GM23338 (cell line): ENCODE data around the gene MFAP5. TPM values are rescaled to one million over a fixed set of nuclear protein-coding genes. Genes with fewer than 3 reads are reported as not detected.

Source experiments
- ATAC-seq: fragments of 200-7000 bp; cut with Tn5 transposase; 3 replicates; pipeline ENCODE4 v1.9.1; 2020
- DNase-seq: peaks from one replicate; pipeline ENCODE4 v3.0.0-alpha.2; 2015; ENCODE audit warnings: low spot score
- H2AFZ ChIP-seq: fragments of 200-600 bp; sonication (generic); 2 replicates; pipeline ENCODE4 v1.8.0; 2016; ENCODE audit warnings: antibody characterized with exemption, mild to moderate bottlenecking, moderate library complexity
- H3F3A ChIP-seq: fragments of 200-600 bp; sonication (generic); replicated peaks from 2 replicates; pipeline ENCODE4 v1.8.0; 2017; ENCODE audit warnings: antibody characterized with exemption, mixed run types, low read depth
- H3K27ac ChIP-seq: fragments of 200-600 bp; sonication (generic); 2 replicates; pipeline ENCODE4 v1.6.1; 2016; ENCODE audit warnings: low read depth
- H3K27me3 ChIP-seq: fragments of 200-600 bp; sonication (generic); 2 replicates; pipeline ENCODE4 v1.8.0; 2016; ENCODE audit warnings: mild to moderate bottlenecking, mixed run types, moderate library complexity; ENCODE audit not compliant: insufficient read depth
- H3K36me3 ChIP-seq: fragments of 200-600 bp; sonication (generic); 2 replicates; pipeline ENCODE4 v1.8.0; 2016; ENCODE audit warnings: mild to moderate bottlenecking; ENCODE audit not compliant: insufficient read depth
- H3K4me1 ChIP-seq: fragments of 200-600 bp; sonication (generic); 2 replicates; pipeline ENCODE4 v1.8.0; 2016; ENCODE audit warnings: mild to moderate bottlenecking, moderate library complexity; ENCODE audit not compliant: insufficient read depth
- H3K4me2 ChIP-seq: fragments of 200-600 bp; sonication (generic); 2 replicates; pipeline ENCODE4 v1.7.1; 2017; ENCODE audit warnings: mixed run types
- H3K4me3 ChIP-seq: fragments of 200-600 bp; sonication (generic); 2 replicates; pipeline ENCODE4 v1.6.1; 2016; ENCODE audit warnings: mixed run types
- H3K79me2 ChIP-seq: fragments of 200-600 bp; sonication (generic); replicated peaks from 2 replicates; pipeline ENCODE4 v1.8.0; 2017; ENCODE audit warnings: mild to moderate bottlenecking; ENCODE audit not compliant: insufficient read depth
- H3K9me2 ChIP-seq: fragments of 200-600 bp; sonication (generic); 2 replicates; pipeline ENCODE4 v1.8.0; 2017; ENCODE audit not compliant: insufficient read depth
- H4K20me1 ChIP-seq: fragments of 200-600 bp; sonication (generic); replicated peaks from 2 replicates; pipeline ENCODE4 v1.8.0; 2017; ENCODE audit warnings: mild to moderate bottlenecking; ENCODE audit not compliant: insufficient read depth
- H3K27ac Mint-ChIP-seq: 2 replicates; pipeline ENCODE4 v1.8.0; 2020; ENCODE audit warnings: inconsistent platforms, mild to moderate bottlenecking, moderate library complexity, mixed read lengths
- H3K27me3 Mint-ChIP-seq: 3 replicates; pipeline ENCODE4 v1.8.0; 2022; ENCODE audit warnings: low read depth, mild to moderate bottlenecking, moderate library complexity, mixed read lengths, inconsistent platforms; ENCODE audit not compliant: insufficient read depth, poor library complexity
- H3K36me3 Mint-ChIP-seq: 3 replicates; pipeline ENCODE4 v1.8.0; 2021; ENCODE audit warnings: low read depth, mild to moderate bottlenecking, inconsistent platforms, moderate library complexity, mixed read lengths
- H3K4me1 Mint-ChIP-seq: 3 replicates; pipeline ENCODE4 v1.8.0; 2020; ENCODE audit warnings: mild to moderate bottlenecking, inconsistent platforms, mixed read lengths
- H3K4me3 Mint-ChIP-seq: 3 replicates; pipeline ENCODE4 v1.8.0; 2021; ENCODE audit warnings: moderate library complexity, mild to moderate bottlenecking, inconsistent platforms, mixed read lengths
- H3K9me3 Mint-ChIP-seq: 3 replicates; pipeline ENCODE4 v1.8.0; 2020; ENCODE audit warnings: moderate library complexity, mild to moderate bottlenecking, inconsistent platforms, mixed read lengths
- CREB1 ChIP-seq: fragments of 250-450 bp; sonication (Bioruptor Pico); IDR thresholded peaks from 2 replicates; pipeline ENCODE4 v1.5.0; 2020; ENCODE audit warnings: low read depth, mild to moderate bottlenecking, moderate library complexity
- CTCF ChIP-seq, 2 experiments: fragments of 200-600 bp in 1 of 2; sonication (generic) in 1 of 2; conservative IDR thresholded peaks; 2 replicates each; pipeline versions ENCODE4 v1.5.1 to v1.6.1; 2016 to 2017; ENCODE audit warnings: antibody characterized with exemption in 2 of 2, low read depth in 2 of 2, mild to moderate bottlenecking in 2 of 2, moderate library complexity in 1 of 2
- ETS1 ChIP-seq: IDR thresholded peaks from 2 replicates; pipeline ENCODE4 v1.6.1; 2016; ENCODE audit warnings: antibody characterized with exemption
- EZH2 ChIP-seq: fragments of 200-600 bp; sonication (generic); IDR thresholded peaks from one replicate; pipeline ENCODE4 v1.8.0; 2017; ENCODE audit warnings: antibody characterized with exemption, mild to moderate bottlenecking, low read depth; ENCODE audit not compliant: unreplicated experiment
- EZH2phosphoT487 ChIP-seq: fragments of 200-600 bp; sonication (generic); IDR thresholded peaks from one replicate; pipeline ENCODE4 v1.8.1; 2018; ENCODE audit warnings: antibody characterized with exemption; ENCODE audit not compliant: unreplicated experiment
- JUNB ChIP-seq: IDR thresholded peaks from one replicate; pipeline ENCODE4 v1.6.1; 2016; ENCODE audit warnings: antibody characterized with exemption; ENCODE audit not compliant: unreplicated experiment
- NANOG ChIP-seq: IDR thresholded peaks from 2 replicates; pipeline ENCODE4 v1.6.1; 2016; ENCODE audit warnings: antibody characterized with exemption, borderline replicate concordance
- POLR2AphosphoS5 ChIP-seq: IDR thresholded peaks from 2 replicates; pipeline ENCODE4 v1.6.1; 2016; ENCODE audit warnings: antibody characterized with exemption, low read depth
- REST ChIP-seq: IDR thresholded peaks from one replicate; pipeline ENCODE4 v1.6.1; 2018; ENCODE audit warnings: antibody characterized with exemption; ENCODE audit not compliant: unreplicated experiment
- STAT1 ChIP-seq: IDR thresholded peaks from one replicate; pipeline ENCODE4 v1.6.1; 2016; ENCODE audit warnings: antibody characterized with exemption; ENCODE audit not compliant: unreplicated experiment
- ZNF114 ChIP-seq: fragments of 250-450 bp; sonication (Bioruptor Pico); IDR thresholded peaks from 2 replicates; pipeline ENCODE4 v1.5.0; 2020; ENCODE audit warnings: mild to moderate bottlenecking, moderate library complexity
- ZNF331 ChIP-seq: fragments of 250-450 bp; sonication (Bioruptor Pico); IDR thresholded peaks from 2 replicates; pipeline ENCODE4 v1.5.0; 2020; ENCODE audit warnings: low read depth, mild to moderate bottlenecking, moderate library complexity
- ZNF462 ChIP-seq: fragments of 250-450 bp; sonication (Bioruptor Pico); IDR thresholded peaks from 2 replicates; pipeline ENCODE4 v1.5.0; 2020; ENCODE audit warnings: mild to moderate bottlenecking, moderate library complexity
- polyA plus RNA-seq: library from polyadenylated mRNA; unstranded; fragments of >200 nt; fragmentation: Nextera tagmentation; extraction: Ambion mirVana; gene quantifications from 2 replicates; pipeline ENCODE4 v1.2.1, GENCODE V29; 2016
- total RNA-seq: library from RNA; depleted of rRNA; stranded (reverse); fragments of >200 nt; shearing (Covaris generic); gene quantifications from 2 replicates; pipeline ENCODE4 v1.2.3, GENCODE V29; 2014

Gene MFAP5
- total and polyA plus RNA-seq, 2 experiments from 2014 or later = 0.68 to 0.90 TPM

GRCh38 chr12:8637666-8638065 lies 25.0 kb downstream of the MFAP5 start:
- Mint-ChIP-seq H3K27ac (no peak overlapping the region), H3K9me3 (peaks cover 8% of the 10 kb centered on the region)

More at GRCh38 chr12:8637666-8638065, 25.0 kb downstream of the MFAP5 start:
- Histone ChIP-seq H2AFZ (no peak overlapping the region), H3K4me2 (no peak overlapping the region), H3K4me3 (no peak overlapping the region), H3F3A (peaks cover 11% of the 10 kb centered on the region), H3K4me1 (peaks cover 27% of the 10 kb centered on the region), H3K9me2 (peaks cover 10% of the 10 kb centered on the region; the same call in 1 of the 2 replicates), H3K79me2 (no peaks in the 10 kb centered on the region), H3K36me3 (no peaks in the 10 kb centered on the region), H4K20me1 (no peaks in the 10 kb centered on the region), H3K27ac (no peak overlapping the region), H3K27me3 (no peaks in the 10 kb centered on the region)
- ATAC-seq (no peak), DNase-seq (no peak)
- H3K36me3 Mint-ChIP-seq = peaks cover 12% of the 10 kb centered on the region
- no peak for TF ChIP-seq REST
- TF ChIP-seq ZNF331 = no peak
- TF ChIP-seq JUNB = no peak
- TF ChIP-seq POLR2AphosphoS5 = no peak
- no peak for TF ChIP-seq EZH2phosphoT487
- no peak for TF ChIP-seq ETS1
- TF ChIP-seq NANOG = no peak
- no peak for TF ChIP-seq CREB1
- no peak for TF ChIP-seq ZNF114
- TF ChIP-seq CTCF (conservative IDR thresholded peaks at IDR 0.05; ENCODE audit: low read depth in 2 of 2) = no peak
- no peak for TF ChIP-seq ZNF462 (CRISPR knock-in tag)
- no peak for TF ChIP-seq EZH2
- no peak for TF ChIP-seq STAT1
- peaks cover 47% of the 10 kb centered on the region for H3K4me1 Mint-ChIP-seq
- no peak overlapping the region for H3K4me3 Mint-ChIP-seq
- peaks cover 4% of the 10 kb centered on the region for H3K27me3 Mint-ChIP-seq
